Activated effector memory CD4-positive, alpha-beta T cell treated with anti-CD3 and anti-CD28 coated beads, Interleukin-2, amount 50 U/mL, for 16 hours (primary cell): ENCODE data around the gene RANBP10.

ENCODE experiments used
- DNase-seq: peaks from one replicate; pipeline ENCODE4 v3.0.0-alpha.2; 2020

RANBP10 gene

DNA sequence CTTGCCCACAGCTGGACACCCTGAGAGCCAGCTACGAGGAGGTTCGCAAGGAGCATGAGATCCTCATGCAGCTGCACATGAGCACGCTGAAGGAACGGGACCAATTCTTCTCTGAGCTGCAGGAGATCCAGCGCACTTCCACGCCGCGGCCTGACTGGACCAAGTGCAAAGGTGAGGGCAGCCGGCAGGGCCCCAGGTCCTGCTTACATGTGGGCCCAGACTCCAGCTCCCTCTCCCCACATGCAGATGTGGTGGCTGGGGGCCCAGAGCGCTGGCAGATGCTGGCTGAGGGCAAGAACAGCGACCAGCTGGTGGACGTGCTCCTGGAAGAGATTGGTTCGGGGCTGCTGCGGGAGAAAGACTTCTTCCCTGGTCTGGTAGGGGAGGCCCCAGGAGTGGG lies 19.5 kb upstream of the RANBP10 start:
- no peak for DNase-seq

DNA sequence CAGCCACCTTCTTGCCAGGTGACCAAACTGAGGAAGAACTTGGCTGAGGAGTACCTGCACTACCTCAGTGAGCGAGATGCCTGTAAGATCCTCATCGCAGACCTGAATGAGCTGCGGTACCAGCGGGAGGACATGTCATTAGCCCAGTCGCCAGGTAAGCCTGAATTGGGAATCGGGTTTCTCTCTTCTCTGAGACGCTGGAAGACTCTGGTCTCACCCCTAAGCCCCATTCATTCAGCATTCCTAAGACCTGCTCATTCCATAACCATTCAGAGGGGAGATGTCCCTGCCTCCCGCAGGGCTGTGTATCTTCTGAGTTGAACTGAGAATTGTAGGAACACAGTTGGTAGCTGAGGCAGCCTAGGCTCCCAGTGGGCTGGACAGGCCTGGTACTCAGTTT lies 18.8 kb upstream of the RANBP10 start:
- no peak for DNase-seq

DNA sequence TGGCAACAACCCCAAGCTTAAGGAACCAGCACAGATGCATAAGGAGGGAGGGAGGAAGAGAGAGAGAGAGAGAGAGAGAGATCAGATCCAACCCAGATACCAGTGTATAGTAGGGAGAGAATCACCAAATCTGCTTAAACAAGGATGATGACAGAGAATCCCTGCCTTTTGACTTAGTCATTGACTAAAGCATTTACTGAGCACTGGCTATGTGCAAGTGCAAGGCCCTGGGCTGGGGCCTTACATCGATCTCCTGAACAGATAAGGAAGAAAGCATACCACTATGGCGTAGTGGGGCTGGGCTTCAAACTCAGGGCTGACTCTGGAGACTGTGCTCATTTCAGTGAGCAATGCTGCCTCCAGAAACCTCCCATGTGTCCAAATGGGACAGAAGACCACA lies 16.2 kb upstream of the RANBP10 start:
- DNase-seq: no peak

DNA sequence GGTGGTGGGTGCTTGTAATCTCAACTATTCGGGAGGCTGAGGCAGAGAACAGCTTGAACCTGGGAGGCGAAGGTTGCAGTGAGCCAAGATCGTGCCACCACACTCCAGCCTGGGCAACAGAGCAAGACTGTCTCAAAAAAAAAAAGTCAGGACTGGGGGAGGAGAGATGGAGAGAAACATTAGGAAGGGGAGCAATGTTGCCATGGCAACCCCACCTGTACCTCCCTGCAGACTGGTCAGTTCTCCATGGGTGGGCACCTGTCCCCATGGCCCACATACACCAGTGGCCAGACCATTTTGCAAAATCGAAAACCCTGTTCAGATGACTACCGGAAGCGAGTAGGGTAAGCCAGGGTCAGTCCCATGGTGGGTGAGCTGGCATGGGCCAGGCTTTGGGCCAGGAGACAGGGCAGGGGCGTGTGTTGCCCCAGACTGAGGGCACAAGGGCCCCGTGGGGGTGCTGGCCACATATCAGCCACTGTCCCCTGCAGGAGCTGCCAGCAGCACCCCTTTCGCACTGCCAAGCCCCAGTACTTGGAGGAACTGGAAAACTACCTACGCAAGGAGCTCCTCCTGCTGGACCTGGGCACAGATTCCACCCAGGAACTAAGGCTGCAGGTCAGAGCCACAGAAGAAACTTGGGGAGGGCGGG lies 14.4 kb upstream of the RANBP10 start:
- no peak for DNase-seq

DNA sequence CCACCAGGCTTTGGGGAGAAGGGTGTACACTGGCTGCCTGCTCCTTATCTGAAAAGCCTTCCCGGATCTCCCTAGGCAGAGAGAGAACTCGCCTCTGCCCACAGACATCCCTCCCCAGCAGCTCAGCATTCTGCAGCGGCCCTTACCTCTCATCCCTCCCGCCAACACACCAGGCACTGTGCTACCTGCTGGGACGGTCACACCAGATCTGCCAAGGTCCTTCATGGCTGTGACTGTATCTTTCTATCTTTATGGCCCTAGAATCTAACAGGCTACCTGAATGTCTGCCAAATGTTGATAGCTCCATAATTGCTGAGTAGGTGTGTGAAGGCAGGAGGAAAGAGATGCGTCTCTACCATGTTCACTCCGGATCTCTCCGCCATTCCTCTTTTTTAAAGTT lies 8.2 kb upstream of the RANBP10 start:
- no peak for DNase-seq

DNA sequence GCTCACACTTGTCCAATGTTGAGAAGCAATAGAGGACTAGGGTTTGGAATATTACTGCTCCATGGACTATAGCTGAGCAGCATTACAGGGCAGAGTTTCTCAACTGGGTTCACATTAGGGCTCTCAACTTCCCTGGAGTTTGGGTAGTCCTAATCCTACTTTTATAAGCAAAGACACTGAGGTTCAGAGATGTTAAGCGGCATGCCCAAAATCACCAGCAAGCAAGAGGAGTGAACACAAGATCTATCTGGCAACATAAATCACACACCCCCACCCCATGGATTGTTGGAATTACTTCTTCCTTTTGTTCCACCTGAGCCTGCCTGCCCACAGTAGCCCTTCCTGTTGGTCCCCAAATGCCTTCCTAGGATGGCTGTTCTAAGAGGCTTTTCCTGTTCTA lies 5.5 kb upstream of the RANBP10 start:
- DNase-seq: no peak

DNA sequence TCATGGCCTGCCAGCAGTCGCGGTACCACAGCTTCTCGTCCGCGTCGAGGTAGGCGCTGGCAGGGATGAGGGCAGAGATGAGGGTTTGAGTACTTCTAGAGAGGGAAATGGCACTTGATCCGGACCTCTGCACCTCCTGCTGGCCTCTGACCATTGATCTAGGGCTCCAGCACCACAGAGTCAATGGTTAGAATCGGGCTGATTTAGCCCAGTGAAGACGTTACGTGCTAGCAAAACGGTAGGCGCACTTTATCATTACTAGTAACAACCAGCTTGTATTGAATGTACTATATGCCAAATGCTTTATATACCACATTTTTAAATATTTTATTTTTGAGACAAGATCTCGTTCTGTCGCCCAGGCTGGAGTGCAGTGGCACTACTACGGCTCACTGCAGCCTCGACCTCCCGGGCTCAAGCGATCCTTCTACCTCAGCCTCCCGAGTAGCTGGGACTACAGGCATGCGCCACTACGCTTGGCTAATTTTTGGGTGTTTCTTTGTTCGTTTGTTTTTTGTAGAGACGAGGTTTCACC lies 855 bp upstream of the RANBP10 start:
- no peak for DNase-seq

DNA sequence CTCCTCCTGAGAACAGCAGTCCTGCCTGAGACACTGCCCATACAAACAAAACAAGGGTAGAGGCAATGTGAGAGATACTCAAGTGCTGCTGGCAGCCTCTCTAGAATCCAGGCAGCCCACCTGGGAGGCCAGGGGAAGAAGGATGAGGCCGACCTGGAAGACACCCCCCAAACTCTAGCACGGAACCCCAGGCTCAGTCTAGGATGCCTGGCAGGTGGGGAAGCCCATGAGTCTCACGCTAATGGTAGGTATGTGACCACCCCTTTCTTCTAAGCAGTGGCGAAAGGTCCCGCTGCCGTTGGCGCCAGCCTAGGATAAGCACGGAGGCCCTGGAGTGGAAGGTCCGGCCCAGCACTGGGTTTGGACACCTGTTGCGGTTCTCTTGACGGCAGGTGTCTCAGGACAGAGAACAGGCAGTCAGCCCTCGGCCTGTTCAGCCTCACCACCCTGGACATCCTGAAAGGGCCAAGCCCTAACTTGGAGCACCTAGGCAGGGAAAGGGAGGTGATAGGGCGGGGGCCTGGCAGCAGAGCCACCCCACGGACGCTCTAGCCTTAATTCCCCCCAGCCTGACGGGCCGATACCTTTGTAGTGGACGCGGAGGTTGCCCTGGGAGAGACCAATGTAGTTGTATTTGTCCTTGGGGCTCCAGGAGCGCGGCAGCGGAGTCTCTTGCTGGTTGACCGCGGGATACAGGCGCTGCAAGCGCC lies 487 bp downstream of the RANBP10 start:
- DNase-seq: no peak

DNA sequence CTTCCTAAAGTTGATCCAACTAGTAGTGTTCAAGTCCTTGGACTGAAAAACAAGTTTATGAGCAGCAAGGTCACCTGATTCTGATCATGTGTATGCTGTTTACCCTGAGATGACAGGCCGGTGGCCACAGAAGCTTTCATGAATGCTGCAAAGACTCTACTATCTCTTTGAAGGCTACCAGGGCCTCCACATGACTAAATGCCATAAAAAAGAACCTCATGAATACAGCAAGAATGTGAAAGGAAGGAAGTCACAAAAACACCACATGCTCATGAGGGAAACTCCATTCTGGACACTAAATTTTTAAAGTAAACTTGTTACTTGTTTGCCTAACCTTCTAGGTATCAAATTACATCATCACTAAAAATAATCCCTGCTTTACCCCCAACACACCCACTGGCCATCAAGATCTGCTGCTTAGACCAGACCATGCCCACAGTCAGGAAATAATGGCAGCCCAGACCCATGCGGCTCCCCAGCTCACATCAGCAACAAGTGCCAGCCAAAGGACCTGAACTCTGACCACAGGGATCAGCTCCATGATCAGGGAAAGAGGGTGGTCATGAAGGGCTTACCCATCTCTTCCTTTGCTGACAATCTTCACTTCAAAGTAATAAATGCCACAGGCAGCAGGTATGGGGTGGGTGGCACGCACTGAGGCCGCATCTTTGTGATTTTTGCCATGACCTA lies 1.4 kb downstream of the RANBP10 start:
- DNase-seq: no peak

DNA sequence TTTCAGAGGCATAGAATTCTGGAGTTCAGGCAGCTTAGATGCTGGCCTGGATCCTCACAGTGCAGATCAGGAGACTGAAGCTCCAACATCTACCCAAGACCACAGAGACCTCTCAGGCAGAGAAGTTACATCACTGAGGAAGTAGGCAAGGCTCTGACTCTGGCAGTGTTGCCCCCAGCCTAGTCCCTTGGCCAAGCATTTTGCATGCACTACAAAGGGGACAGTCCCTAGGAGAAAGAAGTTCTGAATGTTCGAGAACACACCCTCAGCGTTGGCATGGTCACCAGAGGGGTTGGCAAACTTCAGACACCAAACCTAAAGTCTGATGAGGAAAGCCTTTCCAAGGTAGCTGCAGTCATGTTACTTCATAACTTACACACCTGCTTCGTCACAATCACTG lies 2.5 kb downstream of the RANBP10 start:
- DNase-seq: no peak

DNA sequence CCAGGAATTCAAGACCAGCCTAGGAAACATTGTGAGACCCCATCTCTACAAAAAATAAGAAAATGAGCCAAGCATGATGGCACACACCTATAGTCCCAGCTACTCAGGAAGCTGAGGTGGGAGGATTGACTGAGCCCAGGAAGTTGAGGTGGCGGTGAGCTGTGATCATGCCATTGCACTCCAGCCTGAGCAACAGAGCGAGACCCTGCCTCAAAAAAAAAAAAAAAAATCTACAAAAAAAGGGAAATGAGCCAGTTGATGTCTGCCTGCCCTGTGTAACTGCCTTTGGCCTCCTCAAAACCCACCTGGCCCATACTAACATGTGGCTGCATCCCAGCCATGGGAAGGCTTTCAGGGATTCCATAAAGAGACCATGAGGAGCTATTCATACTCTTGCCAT lies 4.5 kb downstream of the RANBP10 start:
- DNase-seq: peak; percentile 73

DNA sequence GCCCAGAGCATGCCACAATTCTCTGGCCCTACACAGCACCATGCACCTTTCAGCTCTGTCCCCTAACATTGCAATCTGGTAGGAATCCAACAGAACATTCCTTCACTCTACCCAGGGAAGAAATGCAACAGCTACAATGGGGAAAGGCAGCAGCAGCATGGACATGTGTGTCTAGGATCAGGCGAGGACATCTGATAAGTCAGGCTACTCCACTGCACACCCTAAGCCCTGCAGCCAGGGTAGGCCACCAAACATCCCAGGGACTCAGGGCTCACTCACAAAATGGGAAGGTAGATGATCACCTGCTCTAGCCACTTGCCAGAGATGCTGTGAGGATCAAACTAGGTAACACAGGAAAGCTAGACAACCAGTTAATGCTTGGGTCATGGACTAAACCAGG lies 5.1 kb downstream of the RANBP10 start:
- no peak for DNase-seq

DNA sequence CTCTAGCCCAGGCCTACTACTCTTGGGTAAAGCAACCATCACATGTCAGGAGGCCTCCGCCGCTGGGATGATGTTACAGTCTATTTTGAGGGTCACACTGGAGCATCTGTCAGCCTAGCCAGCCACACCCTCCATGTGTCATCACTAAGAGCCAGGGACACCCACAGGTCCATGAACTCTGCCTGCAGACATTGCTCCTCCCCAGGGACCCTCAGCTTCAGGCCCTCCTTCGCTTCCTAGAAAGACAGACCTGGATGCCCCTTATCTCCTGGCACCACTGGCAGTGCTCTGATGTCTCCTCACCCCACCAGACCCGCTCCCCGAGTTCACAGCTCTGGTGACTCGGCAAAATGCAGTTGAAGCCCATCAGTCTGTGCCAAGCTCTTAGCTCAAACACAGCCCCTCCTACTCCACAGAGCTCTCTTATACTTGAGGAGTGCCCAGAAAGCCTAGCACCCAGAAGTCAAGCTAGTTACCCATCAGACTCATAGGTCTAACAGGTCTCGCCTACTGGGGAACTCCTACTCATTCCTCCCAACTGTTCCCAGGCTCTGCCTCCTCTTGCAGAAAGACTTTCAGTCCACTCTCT lies 5.9 kb downstream of the RANBP10 start:
- DNase-seq: no peak

DNA sequence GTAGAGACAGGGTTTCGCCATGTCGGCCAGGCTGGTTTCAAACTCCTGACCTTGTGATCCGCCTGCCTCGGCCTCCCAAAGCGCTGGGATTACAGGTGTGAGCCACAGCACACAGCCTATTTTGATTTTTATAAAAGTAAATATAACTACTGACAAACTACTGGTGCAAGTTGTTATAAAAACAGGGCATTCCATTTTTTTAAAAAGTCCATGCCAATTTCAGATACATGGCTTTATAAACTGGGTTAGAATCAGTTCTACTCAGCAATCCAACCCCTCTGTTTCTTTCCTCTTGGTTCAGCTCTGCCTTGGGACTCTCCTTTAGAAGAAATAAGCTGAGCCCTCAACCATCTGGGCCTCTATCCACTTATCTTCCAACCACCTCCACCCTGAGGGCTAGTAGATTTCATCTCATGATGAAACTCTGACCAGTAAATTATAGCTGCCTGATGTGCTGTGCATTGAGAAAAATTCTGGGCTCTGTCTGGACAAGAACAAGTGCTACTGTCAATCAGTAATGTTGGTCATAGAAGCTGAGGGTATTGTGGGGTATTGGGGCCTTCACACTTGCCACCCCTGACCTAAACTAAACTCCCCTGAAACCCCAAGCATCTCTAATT lies 10.2 kb downstream of the RANBP10 start:
- no peak for DNase-seq

DNA sequence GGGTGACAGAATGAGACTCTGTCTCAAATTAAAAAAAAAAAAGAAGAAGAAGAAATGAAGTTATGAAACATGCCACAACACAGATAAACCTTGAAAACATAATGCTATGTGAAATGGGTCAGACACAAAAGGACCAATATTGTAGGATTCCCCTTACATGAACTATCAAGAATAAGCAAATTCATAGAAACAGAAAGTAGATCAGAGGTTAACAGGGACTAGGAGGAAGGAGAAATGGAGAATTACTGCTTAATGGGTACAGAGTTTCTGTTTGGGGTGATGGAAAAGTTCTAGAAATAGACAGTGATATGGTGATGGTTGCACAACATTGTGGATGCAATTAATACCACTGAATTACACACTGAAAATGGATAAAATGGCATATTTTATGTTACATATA lies 16.3 kb downstream of the RANBP10 start:
- DNase-seq: no peak

DNA sequence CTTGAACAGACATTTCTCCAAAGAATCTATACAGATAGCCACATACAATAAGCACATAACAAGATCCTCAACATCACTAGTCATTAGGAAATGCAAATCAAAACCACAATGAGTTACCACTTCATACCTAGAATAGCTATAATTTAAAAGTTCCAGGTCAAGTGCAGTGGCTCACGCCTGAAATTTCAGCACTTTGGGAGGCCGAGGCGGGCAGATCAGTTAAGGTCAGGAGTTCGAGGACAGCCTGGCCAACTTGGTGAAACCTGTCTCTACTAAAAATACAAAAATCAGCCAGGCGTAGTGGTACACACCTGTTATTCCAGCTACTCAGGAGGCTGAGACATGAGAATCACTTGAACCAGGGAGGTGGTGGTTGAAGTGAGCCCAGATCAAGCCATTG lies 19.9 kb downstream of the RANBP10 start:
- no peak for DNase-seq

DNA sequence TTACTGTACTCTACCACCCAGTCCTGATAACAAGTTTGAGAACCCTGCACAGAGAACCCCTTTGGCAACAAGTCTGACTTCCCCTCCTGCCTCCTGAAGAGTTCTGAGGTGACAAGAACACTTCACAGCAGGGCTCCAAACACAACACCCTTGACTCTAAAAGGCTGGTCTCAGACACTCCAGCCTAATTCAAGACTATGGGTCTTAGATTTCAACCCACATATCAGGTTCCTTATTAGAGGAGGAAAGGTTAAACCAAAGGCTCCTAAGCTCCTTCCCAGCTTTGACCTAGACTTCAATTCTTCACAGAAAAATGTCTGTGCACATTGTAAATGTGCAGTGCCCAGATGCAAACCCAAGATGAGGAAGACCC lies 23.0 kb downstream of the RANBP10 start:
- DNase-seq: no peak

DNA sequence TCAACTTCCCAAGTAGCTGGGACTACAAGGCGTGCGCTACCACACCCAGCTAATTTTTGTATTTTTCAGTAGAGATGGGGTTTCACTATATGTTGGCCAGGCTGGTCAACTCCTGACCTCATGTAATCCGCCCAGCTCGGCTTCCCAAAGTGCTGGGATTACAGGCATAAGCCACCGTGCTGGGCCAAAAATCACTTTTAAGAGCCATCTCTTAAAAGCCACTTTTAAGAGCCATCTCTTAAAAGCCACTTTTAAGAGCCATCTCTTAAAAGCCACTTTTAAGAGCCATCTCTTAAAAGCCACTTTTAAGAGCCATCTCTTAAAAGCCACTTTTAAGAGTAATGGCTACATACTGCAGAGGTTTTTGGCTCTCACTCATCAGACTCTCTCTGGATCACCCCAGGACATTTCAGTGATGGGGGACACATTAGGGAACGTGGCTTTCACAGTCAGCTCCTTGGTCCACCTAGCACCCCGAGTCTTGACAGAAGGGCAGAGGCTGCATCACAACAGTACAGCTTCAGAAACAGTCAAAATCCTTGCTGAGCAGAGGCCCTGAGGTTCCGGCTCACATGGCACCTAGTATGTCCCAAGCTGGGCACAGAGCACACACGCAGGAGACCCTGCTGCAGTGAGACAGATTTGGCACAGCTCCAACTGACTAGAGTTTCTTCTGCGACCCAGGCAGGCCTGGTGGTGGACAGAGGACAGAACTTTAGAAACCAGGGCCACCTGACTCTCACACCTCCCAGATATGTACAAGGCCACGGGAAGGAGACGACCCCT lies 23.6 kb downstream of the RANBP10 start:
- DNase-seq: no peak

DNA sequence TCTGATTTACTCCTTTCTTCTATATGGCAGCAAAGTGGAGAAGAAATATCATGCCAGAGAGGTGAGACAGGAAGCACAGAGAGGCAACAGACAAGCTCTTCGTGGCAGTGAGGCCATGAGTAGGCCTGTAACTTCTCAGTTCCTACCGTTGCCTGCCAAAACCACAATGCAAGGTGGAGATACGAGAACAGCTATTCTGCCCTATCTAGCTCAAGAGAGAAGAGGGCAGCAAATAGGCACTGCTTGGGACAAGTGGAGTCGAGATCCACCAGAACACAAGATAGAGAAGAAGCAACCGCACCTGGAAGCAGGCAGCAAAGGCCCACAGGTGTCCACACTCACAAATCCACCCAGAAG lies 24.8 kb downstream of the RANBP10 start:
- DNase-seq: no peak

DNA sequence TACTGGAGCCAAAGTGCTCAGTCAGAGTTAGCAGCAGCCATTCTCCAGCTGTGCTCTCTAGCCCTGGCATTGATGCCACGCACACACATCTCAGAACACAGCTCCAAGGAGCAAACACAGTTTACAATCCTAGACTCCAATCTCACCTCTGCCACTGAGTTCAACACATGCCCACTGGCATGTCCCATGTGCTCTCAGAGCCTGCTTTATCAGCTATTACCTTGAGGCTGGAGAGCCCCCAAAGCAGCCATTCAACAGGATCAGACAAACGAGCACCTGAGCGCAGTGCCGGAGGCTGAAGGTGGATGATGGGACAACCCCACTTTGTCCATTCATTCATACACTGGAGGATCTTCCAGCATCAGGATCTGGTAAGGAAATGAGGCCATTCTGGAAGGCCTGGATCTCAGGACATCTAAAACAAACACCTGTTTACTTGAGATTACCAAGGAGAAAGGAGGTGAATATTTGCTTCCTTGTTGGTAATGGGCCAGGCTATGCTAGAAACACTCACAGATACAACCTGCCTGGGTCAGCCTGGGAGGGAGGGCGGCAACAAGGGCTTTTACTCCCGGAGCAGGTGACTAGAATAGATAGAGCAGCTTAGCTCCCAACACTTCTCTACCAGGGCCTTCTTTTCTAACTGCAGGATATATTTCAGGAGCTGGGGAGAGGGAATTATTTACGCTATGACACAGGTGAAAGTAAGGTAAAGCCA lies 25.4 kb downstream of the RANBP10 start:
- DNase-seq: no peak

DNA sequence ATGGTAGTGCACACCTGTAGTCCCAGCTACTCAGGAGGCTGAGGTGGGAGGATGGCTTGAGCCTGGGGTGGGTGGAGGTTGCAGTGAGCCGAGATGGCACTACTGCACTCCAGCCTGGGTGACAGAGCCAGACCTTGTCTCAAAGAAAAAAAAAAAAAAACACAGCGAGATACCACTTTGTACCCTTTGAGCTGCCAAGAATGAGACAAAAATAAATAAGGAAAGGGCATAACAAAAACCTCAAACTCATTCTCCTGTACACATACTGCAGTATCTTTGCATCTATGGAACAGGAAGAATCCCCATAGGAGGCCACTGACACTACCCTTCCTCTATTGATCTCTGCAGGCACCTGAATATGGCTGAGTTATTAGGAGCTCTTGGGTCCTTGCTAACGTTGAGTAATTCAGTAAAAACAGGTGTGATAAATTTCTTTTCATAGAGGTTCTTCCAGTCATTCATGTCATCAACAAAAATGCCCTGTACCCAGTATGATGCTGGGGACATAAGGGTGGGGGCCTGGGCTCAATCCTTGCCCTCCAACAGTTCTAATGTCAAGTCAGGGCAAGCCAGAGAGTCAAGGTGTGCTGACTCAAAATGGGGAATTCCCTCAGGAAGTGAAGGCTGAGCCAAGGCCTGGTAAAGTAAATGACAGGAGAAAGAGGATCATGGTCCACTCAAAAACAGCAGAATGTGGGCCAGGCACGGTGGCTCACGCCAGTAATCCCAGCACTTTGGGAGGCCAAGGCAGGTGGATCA lies 26.9 kb downstream of the RANBP10 start:
- no peak for DNase-seq
